ENCODE data around the gene SKP2.

GRCh38 chr5:36230151-36230790, 78.4 kb downstream of the SKP2 start:
- TF ChIP-seq CTCF (IDR thresholded peaks at IDR 0.05) (no peak), POLR2A (IDR thresholded peaks at IDR 0.05) (no peak), POLR2AphosphoS5 (IDR thresholded peaks at IDR 0.05) (no peak)
